NCI-H526 treated with DMSO at 0.1 percent for 48 hours (cell line): ENCODE measurements around the gene MPIG6B.
"Not testable (repeated sequence)": the region's sequence is repeated elsewhere in the genome, so short reads cannot be mapped to it uniquely, and the experiment has no call there.

Experiments used
- DNase-seq: peaks from one replicate; lab custom pipeline; 2025; lab: John Stamatoyannopoulos, UW

MPIG6B gene

DNA sequence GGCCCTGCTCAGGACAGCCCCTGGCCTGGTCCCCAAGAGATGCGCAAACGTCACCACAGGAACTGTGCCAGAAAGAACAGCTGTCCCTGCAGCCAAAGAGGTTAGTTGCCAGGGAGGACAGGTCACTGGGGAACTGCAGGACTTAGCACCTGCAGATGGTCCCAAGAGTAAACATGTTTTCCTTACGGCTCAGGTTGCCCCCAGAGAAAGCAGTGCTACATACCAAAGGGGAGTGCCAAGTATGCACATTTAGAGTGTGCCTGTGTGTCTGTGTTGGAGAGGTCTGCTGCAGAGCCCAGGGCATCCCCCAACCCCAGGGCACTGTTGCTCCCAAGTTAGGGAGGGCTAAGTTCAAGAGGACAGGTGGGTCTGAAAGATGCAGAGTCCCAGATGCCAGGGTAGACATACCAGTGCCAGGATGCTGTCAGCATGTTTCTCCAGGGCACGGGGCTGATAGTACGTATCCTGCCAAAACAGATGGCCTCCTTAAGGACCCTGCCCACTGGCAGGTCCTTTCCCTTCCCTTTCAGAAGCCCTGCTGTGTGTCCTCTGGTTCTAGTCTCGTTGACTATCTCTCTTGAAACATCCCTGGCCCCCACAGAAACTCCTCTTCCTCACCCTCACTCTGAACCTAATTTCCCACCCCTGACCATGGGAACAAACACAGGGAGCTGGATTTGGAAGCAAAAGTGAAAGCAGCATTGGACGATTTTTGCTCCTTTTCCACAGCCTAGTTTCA is 21.3 kb upstream of the MPIG6B start:
- DNase-seq = no peak

- DNase-seq = peak; percentile 47
These were observed 20.8 kb upstream of the MPIG6B start for GRCh38 chr6:31702405-31702818.

GRCh38 chr6:31702819-31703716 is 20.1 kb upstream of the MPIG6B start, which contains the start of gene ABHD16A:
Gene ABHD16A, minus strand, starts transcription at chr6:31703324. Its CDS starts 43 bp downstream, at chr6:31703281.
- DNase-seq = peak; percentile 94

DNA sequence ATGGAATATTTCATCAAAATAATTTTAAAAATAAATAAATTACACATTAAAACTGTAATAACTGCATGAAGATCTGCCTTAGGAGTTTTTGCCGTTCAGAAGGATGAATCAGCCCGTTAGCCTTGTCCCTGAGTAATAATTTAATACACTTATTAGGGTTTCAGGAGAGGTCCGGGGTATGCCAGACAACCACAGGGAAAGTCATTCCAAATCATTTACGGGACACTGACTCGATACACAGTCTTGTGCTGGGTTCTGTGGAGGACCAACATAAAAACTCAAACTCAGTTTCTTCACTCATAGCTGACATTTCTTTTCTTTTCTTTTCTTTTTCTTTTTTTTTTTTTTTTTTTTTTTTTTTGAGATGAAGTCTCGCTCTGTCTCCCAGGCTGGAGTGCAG is 17.2 kb upstream of the MPIG6B start:
- no peak for DNase-seq

DNA sequence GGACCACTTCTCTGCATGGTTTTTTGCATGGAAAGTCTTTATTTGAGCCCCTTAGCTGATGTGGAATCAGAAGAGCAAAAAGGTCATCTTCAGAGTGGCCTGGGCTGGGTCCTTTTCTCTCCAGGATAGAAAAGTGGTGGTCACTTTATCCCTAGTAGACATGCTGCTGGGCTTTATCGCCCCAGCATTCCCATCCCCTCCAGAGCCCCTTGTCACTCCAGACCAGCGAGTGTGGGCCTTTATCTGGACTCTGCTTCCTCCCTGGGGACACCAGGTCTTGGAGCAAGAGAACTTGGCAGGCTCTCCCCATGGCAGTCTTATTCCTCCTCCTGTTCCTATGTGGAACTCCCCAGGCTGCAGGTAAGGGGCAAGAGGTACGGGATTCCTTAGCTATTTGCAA is 16.6 kb upstream of the MPIG6B start, which contains the start of gene LY6G6F:
TSS of gene LY6G6F (plus strand) at position 268 of the 400 bp plus-strand sequence. CDS start at position 309, 41 bp downstream.
- no peak for DNase-seq

- no peak for DNase-seq
These were observed 15.5 kb upstream of the MPIG6B start for GRCh38 chr6:31707701-31708100.

DNA sequence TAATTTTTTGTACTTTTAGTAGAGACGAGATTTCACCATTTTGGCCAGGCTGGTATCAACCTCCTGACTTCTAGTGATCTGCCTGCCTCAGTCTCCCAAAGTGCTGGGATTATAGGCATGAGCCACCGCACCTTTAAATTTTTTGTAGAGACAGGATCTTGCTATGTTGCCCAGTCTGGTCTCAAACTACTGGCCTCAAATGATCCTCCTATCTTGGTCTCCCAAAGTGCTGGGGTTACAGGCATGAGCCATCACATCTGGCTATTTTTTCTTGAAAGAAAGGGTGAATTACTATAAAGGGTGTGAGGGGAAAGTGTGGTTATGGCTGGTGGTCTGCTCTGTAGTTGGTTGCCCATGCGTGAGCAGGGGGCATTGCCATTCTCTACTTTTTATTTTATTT is 14.9 kb upstream of the MPIG6B start:
- no peak for DNase-seq

DNA sequence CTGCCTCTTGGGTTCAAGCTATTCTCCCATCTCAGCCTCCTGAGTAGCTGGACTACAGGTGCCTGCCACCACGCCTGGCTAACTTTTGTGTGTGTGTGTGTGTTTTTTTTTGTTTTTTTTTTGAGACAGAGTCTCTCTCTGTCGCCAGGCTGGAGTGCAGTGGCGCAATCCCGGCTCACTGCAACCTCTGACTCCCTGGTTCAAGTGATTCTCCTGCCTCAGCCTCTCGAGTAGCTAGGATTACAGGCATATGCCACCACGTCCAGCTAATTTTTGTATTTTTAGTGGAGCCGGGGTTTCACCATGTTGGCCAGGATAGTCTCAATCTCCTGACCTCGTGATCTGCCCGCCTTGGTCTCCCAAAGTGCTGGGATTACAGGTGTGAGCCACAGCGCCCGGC is 14.0 kb upstream of the MPIG6B start:
- DNase-seq = not testable (repeated sequence)

DNA sequence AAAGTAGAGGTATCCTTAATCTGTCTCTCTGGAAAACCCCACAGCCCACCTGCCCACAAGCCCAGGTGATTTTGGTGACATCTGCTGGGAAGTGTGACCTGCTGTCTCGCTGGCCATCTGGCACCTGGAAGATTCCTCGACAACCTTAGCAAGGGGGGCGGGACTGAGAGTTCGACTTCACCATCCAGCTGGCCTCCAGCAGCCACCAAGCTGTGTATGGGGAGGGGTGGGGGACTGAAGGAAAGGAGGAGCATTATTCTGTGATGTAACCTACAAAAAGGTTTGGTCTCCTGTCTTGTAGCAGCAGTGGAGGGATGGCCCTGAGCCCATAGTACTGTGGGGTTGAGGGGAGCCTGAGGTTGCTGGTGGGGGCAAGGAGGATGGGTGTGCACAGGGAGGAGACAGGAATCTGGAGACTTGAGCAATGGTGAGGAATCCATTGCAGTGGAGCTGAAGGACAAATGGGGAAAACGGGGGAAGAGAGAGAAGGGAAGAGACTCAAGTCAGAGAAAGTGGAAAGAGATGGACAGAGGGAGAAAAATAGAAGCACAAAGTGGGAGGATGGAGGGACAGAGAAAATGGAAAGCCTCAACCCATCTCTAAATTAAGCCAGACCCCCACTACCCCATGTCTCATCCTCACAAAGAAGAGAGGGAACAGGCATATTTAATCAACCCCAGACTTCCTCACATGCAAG is 12.5 kb upstream of the MPIG6B start:
- no peak for DNase-seq

GRCh38 chr6:31711233-31711632 is 11.9 kb upstream of the MPIG6B start:
- DNase-seq = no peak

- DNase-seq = no peak
These were observed 10.9 kb upstream of the MPIG6B start for GRCh38 chr6:31712296-31712695.

DNA sequence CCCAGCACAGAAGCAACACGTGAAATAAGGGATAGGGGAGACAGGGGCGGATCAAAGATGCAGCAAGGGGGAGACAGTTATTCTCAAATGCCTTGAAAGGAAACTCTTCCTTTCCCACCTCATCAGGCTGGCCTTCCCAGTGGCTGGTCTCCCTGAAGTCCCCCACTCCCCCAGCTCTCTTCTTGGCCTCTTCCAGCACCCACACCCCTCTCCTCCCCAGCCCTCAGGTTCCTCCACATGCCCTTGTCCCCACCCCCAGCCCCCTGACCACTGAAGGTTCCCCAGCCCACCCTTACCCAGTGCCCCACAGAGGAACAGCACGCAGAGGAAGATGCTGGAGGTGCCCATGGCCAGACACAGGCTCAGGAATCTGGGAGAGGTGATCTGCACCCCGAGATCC is 9.7 kb upstream of the MPIG6B start:
- no peak for DNase-seq

GRCh38 chr6:31713991-31714684 is 9.0 kb upstream of the MPIG6B start:
- no peak for DNase-seq

DNA sequence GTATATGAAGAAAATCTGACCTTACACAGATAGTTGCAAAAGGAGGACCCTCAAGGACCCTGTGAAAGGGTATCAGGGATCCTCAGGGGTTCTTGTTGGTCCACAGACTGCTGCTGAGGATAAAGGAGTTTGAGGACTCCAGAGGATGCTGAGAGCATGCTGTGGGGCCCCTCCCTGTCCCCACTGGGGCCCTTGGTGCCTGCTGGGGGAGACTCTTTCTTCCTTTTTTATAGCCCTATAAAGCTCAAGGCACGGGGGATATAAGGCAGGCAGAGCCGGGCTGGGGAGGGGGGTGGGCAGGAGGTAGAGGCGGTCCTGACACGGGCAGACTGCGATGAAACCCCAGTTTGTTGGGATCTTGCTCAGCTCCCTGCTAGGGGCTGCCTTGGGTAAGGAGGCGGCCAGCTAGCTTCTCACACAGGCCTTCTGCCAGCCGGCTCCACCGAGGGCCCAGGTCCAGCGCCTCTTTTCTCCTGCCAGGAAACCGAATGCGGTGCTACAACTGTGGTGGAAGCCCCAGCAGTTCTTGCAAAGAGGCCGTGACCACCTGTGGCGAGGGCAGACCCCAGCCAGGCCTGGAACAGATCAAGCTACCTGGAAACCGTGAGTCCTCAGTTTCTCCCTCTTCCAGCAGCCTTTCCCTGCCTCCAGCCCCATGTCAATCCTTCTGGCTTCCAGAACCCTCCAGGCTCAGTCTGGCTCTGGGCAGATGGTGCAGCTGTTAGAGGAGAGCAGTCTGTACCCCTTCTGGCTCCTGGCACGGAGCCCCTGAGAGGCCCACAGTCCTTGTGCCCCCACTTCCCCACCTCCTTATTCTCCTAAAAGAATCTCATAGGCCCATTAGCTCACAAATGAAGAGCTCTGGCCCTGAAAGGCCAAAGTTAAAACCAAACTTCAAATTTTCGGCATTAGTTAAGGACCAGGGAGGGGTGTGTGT is 7.9 kb upstream of the MPIG6B start, which contains the start of gene LY6G6D:
TSS of gene LY6G6D (plus strand) at position 327 of the 937 bp plus-strand sequence. CDS start at position 335, 8 bp downstream.
- DNase-seq = no peak

GRCh38 chr6:31717499-31718222 is 5.5 kb upstream of the MPIG6B start:
- no peak for DNase-seq

DNA sequence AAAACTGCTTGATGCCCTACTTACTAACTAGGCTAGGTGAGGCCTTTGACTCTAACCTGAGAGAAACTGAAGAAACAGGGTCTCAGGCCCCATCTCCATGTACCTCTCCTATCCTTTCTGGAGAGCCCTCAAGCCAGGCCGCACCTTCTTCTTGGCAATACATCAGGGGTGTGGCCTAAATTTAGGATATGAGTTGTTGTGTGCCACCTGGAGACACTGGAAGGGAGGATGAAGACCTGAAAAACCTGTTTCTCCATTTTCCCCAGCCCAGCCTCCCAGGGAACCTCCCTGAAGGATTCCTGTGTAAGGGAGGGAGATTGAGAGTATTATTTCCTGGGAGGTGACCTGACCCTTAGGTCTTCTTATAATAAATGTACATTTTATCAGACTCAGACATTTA is 4.9 kb upstream of the MPIG6B start:
- DNase-seq = peak; percentile 21

DNA sequence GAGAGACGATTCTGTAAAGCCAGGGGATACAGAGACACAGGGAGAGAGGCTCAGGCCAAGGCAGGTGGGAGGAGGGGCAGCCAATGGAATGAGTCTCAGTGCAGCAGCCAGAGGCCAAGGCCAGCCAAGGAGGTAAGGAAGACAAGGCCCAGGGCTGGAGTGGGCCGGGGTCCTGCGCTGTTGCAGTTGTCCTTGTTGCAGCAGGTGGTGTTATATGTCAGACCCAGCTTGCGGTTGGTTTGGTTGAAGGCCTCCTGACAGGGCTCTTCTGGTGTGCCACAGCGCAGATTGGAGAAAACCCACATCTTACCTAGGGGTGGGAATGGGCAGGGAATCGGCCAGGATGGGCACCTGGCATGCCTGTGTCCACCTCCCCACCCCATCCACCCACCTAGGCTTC is 4.2 kb upstream of the MPIG6B start:
- DNase-seq = no peak

- no peak for DNase-seq
These were observed 2.9 kb upstream of the MPIG6B start for GRCh38 chr6:31720196-31720770.

DNA sequence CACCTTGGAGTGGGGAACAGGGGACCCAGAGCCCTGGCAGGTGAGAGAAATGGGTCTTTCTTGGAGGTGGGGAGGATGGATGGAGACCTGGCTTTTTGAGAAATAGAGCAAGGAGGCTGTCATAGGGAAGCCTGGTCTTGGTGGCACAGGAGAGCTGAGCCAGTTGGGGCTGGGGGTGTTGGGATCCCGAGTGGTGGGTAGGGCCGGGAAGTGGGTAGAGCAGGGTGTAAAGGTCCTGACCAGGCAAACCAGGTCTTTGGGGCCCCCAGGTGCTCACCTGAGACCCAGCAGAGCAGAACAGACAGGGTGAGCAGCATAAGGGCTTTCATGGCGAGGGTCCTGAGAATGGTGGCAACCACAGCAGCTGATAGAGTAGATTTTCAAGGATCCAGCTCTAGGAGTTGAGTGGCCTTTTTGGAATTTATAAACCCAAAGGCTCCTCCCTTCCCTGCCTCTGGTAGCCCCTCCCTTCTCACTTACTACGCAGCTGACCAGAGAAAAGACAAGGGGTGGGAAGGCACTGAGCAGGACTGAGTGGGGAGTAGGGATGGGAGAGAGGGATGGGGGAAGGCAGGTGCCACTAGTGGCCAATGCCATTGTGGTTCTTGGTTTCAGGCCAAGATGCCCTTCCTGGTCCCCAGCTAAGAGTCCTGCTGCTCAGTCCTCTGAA is 1.7 kb upstream of the MPIG6B start, which contains the start of gene LY6G6C:
TSS of gene LY6G6C (minus strand) at position 396 of the 670 bp plus-strand sequence. CDS start at position 329, 67 bp downstream.
- no peak for DNase-seq
